ENCODE data around the gene SLC44A5.

GRCh38 chr1:75258351-75258750 lies 352.6 kb downstream of the SLC44A5 start:
- TF ChIP-seq CTCF (conservative IDR thresholded peaks at IDR 0.05; ENCODE audit: low read length) (no peak), EZH2phosphoT487 (IDR thresholded peaks at IDR 0.05; ENCODE audit: borderline replicate concordance) (no peak)
